WI38 (cell line): ENCODE measurements around the gene FBN3.

Experiments
- H3K4me3 ChIP-seq: 2 replicates; pipeline ENCODE4 v1.5.1; 2011; ENCODE audit warnings: low read depth, mild to moderate bottlenecking, control low read depth, low read length
- TF ChIP-seq, protein P1 (sequence below): IDR thresholded peaks from 2 replicates; pipeline ENCODE4 v1.5.1; 2012; ENCODE audit warnings: low read depth, mild to moderate bottlenecking, control low read depth, low read length

Gene FBN3

DNA sequence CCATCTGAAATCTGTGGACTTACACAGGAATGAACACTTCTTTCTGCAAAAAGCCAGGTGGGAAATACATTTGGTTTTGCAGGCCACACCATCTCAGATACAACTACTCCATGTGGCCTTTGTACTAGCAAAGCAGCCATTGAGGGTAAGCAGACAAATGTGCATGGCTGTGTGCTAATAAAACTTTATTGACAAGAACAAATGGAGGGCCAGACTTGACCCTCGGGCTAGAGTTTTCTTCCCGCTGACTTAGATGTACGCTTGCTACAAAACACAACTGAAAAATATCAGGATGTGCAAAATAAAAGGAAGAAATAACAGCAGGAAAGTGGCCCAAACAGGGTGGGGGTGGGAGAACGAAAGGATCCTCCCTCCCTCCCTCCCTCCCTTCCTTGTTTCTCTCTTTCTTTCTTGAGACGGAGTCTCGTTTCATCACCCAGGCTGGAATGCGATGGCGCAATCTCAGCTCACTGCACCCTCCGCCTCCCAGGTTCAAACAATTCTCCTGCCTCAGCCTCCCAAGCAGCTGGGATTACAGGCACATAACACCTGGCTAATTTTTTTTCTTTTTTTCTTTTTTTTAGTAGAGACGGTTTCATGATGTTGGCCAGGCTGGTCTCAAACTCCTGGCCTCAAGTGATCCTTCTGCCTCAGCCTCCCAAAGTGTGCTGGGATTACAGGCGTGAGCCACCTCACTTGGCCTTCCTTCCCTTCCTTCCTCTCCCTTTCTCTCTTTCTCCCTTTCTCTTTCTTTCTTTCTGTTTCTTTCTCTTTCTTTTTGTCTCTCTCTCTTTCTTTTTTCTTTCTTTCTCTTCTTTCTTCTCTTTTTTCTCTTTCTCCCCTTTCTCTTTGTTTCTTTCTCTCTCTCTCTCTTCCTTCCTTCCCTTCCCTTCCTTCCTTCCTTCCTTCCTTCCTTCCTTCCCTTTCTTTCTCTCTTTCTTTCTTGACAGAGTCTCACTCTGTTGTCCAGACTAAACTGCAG, 67.5 kb downstream of the FBN3 start:
- H3K4me3 ChIP-seq, result no peak overlapping the region
- TF ChIP-seq, protein P1, sequence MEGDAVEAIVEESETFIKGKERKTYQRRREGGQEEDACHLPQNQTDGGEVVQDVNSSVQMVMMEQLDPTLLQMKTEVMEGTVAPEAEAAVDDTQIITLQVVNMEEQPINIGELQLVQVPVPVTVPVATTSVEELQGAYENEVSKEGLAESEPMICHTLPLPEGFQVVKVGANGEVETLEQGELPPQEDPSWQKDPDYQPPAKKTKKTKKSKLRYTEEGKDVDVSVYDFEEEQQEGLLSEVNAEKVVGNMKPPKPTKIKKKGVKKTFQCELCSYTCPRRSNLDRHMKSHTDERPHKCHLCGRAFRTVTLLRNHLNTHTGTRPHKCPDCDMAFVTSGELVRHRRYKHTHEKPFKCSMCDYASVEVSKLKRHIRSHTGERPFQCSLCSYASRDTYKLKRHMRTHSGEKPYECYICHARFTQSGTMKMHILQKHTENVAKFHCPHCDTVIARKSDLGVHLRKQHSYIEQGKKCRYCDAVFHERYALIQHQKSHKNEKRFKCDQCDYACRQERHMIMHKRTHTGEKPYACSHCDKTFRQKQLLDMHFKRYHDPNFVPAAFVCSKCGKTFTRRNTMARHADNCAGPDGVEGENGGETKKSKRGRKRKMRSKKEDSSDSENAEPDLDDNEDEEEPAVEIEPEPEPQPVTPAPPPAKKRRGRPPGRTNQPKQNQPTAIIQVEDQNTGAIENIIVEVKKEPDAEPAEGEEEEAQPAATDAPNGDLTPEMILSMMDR, result no peak

DNA sequence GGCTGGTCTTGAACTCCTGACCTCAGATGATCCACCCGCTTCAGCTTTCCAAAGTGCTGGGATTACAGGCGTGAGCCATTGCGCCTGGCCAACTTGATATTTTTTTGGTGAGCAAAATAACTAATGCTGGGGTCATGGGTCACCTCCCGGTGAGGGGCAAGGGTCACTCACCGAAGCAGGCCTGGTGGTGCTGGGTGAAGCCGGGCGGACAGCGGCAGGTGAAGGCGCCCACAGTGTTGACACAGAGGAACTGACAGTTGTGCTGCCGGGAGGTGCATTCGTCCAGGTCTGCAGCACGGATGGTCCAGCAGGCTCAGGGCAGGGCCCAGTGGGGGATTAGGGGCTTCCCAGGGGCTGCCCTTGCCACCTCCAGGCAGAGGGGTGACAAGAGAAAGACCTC, 68.6 kb downstream of the FBN3 start:
- H3K4me3 ChIP-seq, result no peak overlapping the region
- TF ChIP-seq, protein P1, result no peak

DNA sequence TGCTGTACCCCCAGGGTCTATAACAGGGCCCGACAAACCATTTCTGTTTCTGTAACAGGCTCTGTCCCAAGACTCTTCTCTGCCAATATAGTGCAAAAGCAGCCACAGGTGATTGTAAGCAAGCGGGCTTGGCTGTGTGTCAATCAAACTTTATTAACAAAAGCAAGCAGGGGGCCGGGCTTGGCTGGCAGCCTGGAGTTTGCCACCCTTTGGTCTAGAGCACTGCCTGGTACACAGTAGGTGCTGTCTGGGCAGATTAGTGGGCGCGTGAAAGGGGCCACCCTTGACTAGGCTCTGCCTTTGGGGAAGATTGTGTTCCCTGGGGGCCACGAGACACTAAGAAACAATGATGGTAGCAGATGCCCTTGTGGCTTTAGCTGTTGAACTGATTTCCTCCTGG, 69.4 kb downstream of the FBN3 start:
- no peak overlapping the region for H3K4me3 ChIP-seq
- TF ChIP-seq, protein P1, result no peak

DNA sequence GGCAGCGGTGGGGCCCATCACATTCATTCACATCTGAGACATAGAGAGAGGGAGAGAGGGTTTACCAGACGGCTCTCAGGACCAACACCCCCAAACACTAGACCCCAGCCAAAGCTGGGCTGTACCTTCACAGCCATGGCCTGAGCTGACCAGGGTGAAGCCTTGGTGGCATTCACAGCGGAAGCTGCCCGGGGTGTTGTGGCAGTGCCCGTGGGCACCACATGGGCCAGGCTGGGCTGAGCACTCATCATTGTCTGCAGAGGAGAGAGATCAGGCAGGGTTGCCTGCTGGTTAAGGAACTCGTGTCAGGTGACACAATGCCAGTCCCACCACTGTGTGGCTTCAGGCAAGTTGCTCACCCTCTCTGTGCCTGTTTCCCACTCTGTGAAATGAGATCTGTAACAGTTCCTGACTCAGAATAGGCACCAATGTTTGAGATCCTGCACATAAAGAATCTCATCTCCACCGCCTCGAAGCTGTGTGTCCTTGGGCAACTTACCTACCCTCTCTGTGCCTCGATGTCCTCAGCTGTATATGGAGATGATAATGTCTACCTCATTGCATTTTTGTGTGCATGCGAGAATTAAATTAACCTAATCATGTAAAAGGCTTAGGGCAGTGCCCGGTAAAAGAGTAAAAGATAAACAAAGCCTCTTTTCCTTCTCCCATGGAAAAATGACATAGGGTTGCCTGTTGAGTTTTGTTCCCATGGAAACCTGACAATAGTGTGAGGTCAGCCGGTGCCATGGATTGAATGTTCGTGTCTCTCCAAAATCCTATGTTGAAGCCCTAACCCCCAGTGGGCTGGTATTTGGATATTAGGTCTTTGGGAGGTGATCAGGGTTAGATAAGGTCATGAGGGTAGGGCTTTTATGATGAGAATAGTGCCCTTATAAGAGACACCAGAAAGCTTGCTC, 74.0 kb downstream of the FBN3 start:
- H3K4me3 ChIP-seq, result no peak overlapping the region
- TF ChIP-seq, protein P1, result no peak

DNA sequence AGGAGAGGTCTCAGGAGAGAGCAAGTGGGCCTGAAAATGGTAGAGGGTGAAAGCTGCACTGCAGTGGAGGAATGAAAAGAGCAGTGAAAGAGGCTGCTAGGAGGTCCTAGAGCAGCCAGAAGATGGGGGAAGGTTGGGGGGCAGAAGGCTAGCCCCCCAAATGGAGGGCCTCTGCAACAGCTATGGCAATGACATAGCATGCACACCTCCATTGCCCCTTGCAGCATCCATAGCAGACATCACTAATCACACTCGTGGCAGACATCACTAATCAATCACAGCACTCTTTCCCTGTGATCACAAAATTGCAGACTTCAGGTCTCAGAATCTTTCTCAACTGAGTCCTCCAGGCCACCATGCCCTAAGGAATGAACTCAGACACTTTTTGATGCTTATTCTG, 74.9 kb downstream of the FBN3 start:
- TF ChIP-seq, protein P1, result no peak
- no peak overlapping the region for H3K4me3 ChIP-seq

DNA sequence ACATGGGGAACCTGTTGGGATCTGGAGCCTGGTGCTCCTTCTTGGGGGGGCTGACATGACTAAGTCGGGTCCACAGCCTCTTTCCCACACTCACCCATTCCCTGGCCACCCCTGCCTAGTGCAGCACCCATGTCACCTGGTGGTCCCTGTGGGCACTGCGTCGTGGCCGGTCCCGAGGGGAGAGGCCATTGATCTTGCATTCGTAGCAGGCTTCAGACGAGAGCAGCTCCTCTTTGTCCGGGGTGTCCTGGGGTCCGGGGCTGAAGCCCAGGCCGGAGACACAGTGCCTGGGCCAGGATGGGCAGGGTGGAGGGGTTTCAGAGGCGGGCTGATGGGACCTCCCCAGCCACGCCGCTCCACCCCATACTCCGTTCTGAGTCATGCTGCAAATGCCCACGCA, 77.5 kb downstream of the FBN3 start:
- no peak overlapping the region for H3K4me3 ChIP-seq
- TF ChIP-seq, protein P1, result no peak
